MM.1S (cell line): ENCODE results near the gene MAGI2.

Experiments
- EZH2 ChIP-seq: fragments of 300-600 bp; sonication (generic); optimal IDR thresholded peaks from 2 replicates; pipeline ENCODE3; 2017; ENCODE audit warnings: low read depth, mild to moderate bottlenecking, antibody characterized with exemption, low read length, mixed read lengths
- EZH2phosphoT487 ChIP-seq: fragments of 300-600 bp; sonication (generic); IDR thresholded peaks from 2 replicates; pipeline ENCODE4 v1.6.1; 2018; ENCODE audit warnings: antibody characterized with exemption, low read length
- TF ChIP-seq, protein P1 (sequence below): fragments of 300-600 bp; sonication (generic); IDR thresholded peaks from 2 replicates; pipeline ENCODE4 v1.5.1; 2016; ENCODE audit warnings: antibody characterized with exemption, low read length, mixed read lengths

DNA sequence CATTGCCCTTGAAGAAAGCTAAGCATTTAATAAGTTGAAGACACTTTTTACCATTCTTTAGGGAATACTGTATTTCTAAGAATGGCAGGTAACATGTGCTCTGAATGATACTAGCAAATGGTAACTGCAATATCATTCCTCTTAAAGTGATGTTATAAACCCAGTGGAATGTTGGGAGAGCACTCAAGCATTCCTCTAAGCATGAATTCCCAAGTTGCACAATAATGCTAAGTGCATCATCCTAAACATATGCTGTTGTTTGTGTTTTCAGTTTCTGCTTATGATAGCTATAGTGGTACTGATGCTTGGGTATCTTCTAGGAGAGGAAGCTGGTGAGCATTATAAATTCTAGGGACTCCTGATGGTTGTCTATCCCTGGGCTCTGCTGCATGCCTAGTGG, 980.9 kb downstream of the MAGI2 start:
- no peak for TF ChIP-seq EZH2phosphoT487
- TF ChIP-seq, protein P1, sequence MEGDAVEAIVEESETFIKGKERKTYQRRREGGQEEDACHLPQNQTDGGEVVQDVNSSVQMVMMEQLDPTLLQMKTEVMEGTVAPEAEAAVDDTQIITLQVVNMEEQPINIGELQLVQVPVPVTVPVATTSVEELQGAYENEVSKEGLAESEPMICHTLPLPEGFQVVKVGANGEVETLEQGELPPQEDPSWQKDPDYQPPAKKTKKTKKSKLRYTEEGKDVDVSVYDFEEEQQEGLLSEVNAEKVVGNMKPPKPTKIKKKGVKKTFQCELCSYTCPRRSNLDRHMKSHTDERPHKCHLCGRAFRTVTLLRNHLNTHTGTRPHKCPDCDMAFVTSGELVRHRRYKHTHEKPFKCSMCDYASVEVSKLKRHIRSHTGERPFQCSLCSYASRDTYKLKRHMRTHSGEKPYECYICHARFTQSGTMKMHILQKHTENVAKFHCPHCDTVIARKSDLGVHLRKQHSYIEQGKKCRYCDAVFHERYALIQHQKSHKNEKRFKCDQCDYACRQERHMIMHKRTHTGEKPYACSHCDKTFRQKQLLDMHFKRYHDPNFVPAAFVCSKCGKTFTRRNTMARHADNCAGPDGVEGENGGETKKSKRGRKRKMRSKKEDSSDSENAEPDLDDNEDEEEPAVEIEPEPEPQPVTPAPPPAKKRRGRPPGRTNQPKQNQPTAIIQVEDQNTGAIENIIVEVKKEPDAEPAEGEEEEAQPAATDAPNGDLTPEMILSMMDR = no peak
- no peak for TF ChIP-seq EZH2
